PFSK-1 (cell line): Measurements from ENCODE around the gene SUSD3.

Source experiments
- POLR2AphosphoS5 ChIP-seq: IDR thresholded peaks from 2 replicates; pipeline ENCODE4 v1.6.1; 2012; ENCODE audit warnings: low read depth, mild to moderate bottlenecking, control low read depth, low read length, moderate library complexity
- SIN3A ChIP-seq: IDR thresholded peaks from 2 replicates; pipeline ENCODE4 v1.6.1; 2012; ENCODE audit warnings: mild to moderate bottlenecking, low read length, moderate library complexity, borderline replicate concordance; ENCODE audit not compliant: insufficient read depth
- TAF1 ChIP-seq: IDR thresholded peaks from 2 replicates; pipeline ENCODE4 v1.6.1; 2012; ENCODE audit warnings: low read length, control low read depth, borderline replicate concordance; ENCODE audit not compliant: insufficient read depth
- TF ChIP-seq, protein P1 (sequence below), 2 experiments: IDR thresholded peaks; 2 replicates each; pipeline versions ENCODE4 v1.6.1 to v1.8.0; 2011 to 2012; ENCODE audit warnings: low read depth in 2 of 2, low read length in 2 of 2, control low read depth in 1 of 2, inconsistent platforms in 1 of 2, mild to moderate bottlenecking in 1 of 2, moderate library complexity in 1 of 2; ENCODE audit not compliant: insufficient read depth in 1 of 2

DNA sequence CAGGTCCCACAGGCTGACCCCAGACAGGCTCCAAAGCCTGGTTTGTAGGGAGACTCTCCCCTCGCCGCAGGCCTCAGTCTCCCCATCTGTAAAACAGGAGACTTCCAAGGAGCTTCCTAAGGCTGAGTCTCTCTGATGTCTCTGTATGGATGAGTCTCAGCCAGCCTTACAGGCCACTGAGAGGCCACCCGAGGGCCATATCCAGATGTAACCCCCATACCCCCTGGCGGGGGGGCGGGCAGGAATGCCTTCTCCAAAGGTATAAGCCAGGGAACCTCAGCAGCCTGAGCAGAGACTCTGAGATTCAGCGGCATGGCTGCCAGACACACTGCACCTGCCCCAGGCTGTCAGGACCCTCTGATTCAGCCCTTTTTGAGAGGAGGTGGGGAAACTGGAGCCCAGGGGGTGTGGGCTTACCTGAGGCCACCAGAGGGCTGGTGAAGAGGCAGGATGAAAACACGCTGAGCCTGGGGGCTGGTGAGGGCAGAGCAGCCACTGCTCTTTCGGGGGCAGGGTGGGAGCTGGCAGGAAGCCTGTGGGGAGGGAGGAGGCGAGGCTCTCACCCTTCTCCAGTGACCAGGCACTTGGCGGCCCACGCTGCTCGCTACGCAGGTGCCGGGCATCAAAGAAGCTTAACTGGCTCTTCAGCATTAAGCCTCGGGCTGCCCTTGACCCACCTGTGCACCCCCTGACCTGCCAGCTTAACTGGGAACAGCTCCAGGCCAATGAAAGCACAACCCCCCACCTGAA, 5.5 kb upstream of the SUSD3 start:
- TF ChIP-seq POLR2AphosphoS5, result no peak
- no peak for TF ChIP-seq SIN3A
- TF ChIP-seq, protein P1, sequence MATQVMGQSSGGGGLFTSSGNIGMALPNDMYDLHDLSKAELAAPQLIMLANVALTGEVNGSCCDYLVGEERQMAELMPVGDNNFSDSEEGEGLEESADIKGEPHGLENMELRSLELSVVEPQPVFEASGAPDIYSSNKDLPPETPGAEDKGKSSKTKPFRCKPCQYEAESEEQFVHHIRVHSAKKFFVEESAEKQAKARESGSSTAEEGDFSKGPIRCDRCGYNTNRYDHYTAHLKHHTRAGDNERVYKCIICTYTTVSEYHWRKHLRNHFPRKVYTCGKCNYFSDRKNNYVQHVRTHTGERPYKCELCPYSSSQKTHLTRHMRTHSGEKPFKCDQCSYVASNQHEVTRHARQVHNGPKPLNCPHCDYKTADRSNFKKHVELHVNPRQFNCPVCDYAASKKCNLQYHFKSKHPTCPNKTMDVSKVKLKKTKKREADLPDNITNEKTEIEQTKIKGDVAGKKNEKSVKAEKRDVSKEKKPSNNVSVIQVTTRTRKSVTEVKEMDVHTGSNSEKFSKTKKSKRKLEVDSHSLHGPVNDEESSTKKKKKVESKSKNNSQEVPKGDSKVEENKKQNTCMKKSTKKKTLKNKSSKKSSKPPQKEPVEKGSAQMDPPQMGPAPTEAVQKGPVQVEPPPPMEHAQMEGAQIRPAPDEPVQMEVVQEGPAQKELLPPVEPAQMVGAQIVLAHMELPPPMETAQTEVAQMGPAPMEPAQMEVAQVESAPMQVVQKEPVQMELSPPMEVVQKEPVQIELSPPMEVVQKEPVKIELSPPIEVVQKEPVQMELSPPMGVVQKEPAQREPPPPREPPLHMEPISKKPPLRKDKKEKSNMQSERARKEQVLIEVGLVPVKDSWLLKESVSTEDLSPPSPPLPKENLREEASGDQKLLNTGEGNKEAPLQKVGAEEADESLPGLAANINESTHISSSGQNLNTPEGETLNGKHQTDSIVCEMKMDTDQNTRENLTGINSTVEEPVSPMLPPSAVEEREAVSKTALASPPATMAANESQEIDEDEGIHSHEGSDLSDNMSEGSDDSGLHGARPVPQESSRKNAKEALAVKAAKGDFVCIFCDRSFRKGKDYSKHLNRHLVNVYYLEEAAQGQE (IDR thresholded peaks at IDR 0.05; ENCODE audit: insufficient read depth in 1 of 2, low read depth in 2 of 2, low read length in 2 of 2), result no peak
- TF ChIP-seq TAF1, result no peak
